WERI-Rb-1 (cell line): ENCODE data around the gene PTPN14.

Experiments used
- DNase-seq: peaks from one replicate; pipeline ENCODE4 v3.0.0-alpha.2; 2020
- H3K27ac ChIP-seq: fragments of 250-450 bp; sonication (Bioruptor Pico); 2 replicates; pipeline ENCODE4 v1.5.1; 2020; ENCODE audit warnings: mild to moderate bottlenecking, moderate library complexity
- H3K27me3 ChIP-seq: fragments of 250-450 bp; sonication (Bioruptor Pico); 2 replicates; pipeline ENCODE4 v1.5.1; 2021; ENCODE audit warnings: mild to moderate bottlenecking, low read depth, moderate library complexity; ENCODE audit not compliant: insufficient read depth, severe bottlenecking
- H3K36me3 ChIP-seq: fragments of 250-450 bp; sonication (Bioruptor Pico); 2 replicates; pipeline ENCODE4 v1.5.1; 2020; ENCODE audit warnings: mild to moderate bottlenecking, moderate library complexity
- H3K4me3 ChIP-seq: 2 replicates; pipeline ENCODE4 v1.5.1; 2011; ENCODE audit warnings: low read depth, mild to moderate bottlenecking, control low read depth, low read length
- H3K9me3 ChIP-seq: fragments of 250-450 bp; sonication (Bioruptor Pico); 2 replicates; pipeline ENCODE4 v1.5.1; 2021; ENCODE audit warnings: mild to moderate bottlenecking, moderate library complexity; ENCODE audit not compliant: severe bottlenecking
- CTCF ChIP-seq: IDR thresholded peaks from 2 replicates; pipeline ENCODE4 v1.5.1; 2011; ENCODE audit warnings: low read depth, mild to moderate bottlenecking, control low read depth, inconsistent platforms, low read length

The PTPN14 gene

GRCh38 chr1:214445199-214445598 is 106.2 kb downstream of the PTPN14 start:
- no peaks in the 10 kb centered on the region for H3K9me3 ChIP-seq
- H3K27ac ChIP-seq, result peak overlapping the region; percentile 89
- no peaks in the 10 kb centered on the region for H3K36me3 ChIP-seq
- no peaks in the 10 kb centered on the region for H3K27me3 ChIP-seq
- no peak overlapping the region for H3K4me3 ChIP-seq
- TF ChIP-seq CTCF, result no peak
- DNase-seq, result no peak

- TF ChIP-seq CTCF, result no peak
- Histone ChIP-seq H3K36me3 (no peaks in the 10 kb centered on the region), H3K9me3 (no peaks in the 10 kb centered on the region), H3K27me3 (no peaks in the 10 kb centered on the region), H3K27ac (peak overlapping the region; percentile 89), H3K4me3 (no peak overlapping the region)
- no peak for DNase-seq
These were observed 107.0 kb downstream of the PTPN14 start for GRCh38 chr1:214444182-214444939.

GRCh38 chr1:214441119-214441518 is 110.3 kb downstream of the PTPN14 start:
- H3K27me3 ChIP-seq, result no peaks in the 10 kb centered on the region
- H3K4me3 ChIP-seq, result no peak overlapping the region

GRCh38 chr1:214440219-214440965 is 111.0 kb downstream of the PTPN14 start:
- DNase-seq, result no peak
- Histone ChIP-seq H3K4me3 (no peak overlapping the region), H3K9me3 (peaks cover 3% of the 10 kb centered on the region), H3K27ac (peak overlapping the region; percentile 80), H3K27me3 (no peaks in the 10 kb centered on the region), H3K36me3 (no peaks in the 10 kb centered on the region)
- no peak for TF ChIP-seq CTCF

More at GRCh38 chr1:214441119-214441518, 110.3 kb downstream of the PTPN14 start:
- TF ChIP-seq CTCF, result no peak
- DNase-seq, result no peak
- Histone ChIP-seq H3K27ac (no peak overlapping the region), H3K36me3 (no peaks in the 10 kb centered on the region), H3K9me3 (no peaks in the 10 kb centered on the region)

GRCh38 chr1:214439352-214440119 is 111.9 kb downstream of the PTPN14 start:
- Histone ChIP-seq H3K9me3 (peaks cover 3% of the 10 kb centered on the region), H3K36me3 (no peaks in the 10 kb centered on the region), H3K27me3 (no peaks in the 10 kb centered on the region), H3K4me3 (peak overlapping the region; percentile 12), H3K27ac (peak overlapping the region; percentile 80)
- peak; percentile 56 for DNase-seq
- TF ChIP-seq CTCF, result no peak
